Measurements from ENCODE around the gene CLDN1. TPM values are rescaled to one million over a fixed set of nuclear protein-coding genes. Genes with fewer than 3 reads are reported as not detected.
A peak's percentile ranks its signal among the peaks of the same experiment; 100 is the strongest.

Gene CLDN1
- total RNA-seq, 1 experiment from 2014 or later = 1.0 TPM

- no peak overlapping the region for H2BK120ac ChIP-seq (ENCODE audit: low read depth, low read length, poor library complexity, severe bottlenecking)
- no peaks in the 10 kb centered on the region for H3K23me2 ChIP-seq (ENCODE audit: insufficient read length, low read depth, low read length, poor library complexity, severe bottlenecking)
- H3K27ac Mint-ChIP-seq = peak overlapping the region in 2 of 3 experiments; percentile 50 to 54; a peak in 4 of 7 replicates
- no peaks in the 10 kb centered on the region for H3K9me3 ChIP-seq (ENCODE audit: control insufficient read depth, low read depth, low read length)
- H2BK15ac ChIP-seq (ENCODE audit: low read depth, low read length) = no peak overlapping the region
- H3K4ac ChIP-seq (ENCODE audit: low read depth, low read length) = no peak overlapping the region
- H3K79me2 ChIP-seq (ENCODE audit: insufficient read depth, low read length) = no peaks in the 10 kb centered on the region
- no peak overlapping the region for H3K27ac ChIP-seq (ENCODE audit: insufficient read length, low read depth, low read length)
- H3K4me1 Mint-ChIP-seq = peaks cover 29 to 32% of the 10 kb centered on the region in 2 experiments
- H3K79me1 ChIP-seq (ENCODE audit: insufficient read depth, low read depth, low read length, poor library complexity, severe bottlenecking) = no peaks in the 10 kb centered on the region
- no peak overlapping the region for H2BK20ac ChIP-seq (ENCODE audit: low read depth, low read length, poor library complexity, severe bottlenecking)
- H3K4me3 Mint-ChIP-seq = no peak overlapping the region; a peak in 1 of 5 replicates
- peaks cover 0 to 2% of the 10 kb centered on the region in 2 experiments; a peak in 2 of 5 replicates for H3K9me3 Mint-ChIP-seq
- no peak overlapping the region for H3K9ac ChIP-seq (ENCODE audit: extremely low read depth, insufficient read length, low read length)
- no CpG with 5 or more reads among the region's 9 CpGs for WGBS (ENCODE audit: extremely low coverage, insufficient read length, low lambda C conversion rate)
- no peak overlapping the region for H2BK12ac ChIP-seq (ENCODE audit: insufficient read length, low read depth, low read length)
- no peaks in the 10 kb centered on the region for H4K20me1 ChIP-seq (ENCODE audit: control insufficient read depth, insufficient read depth, insufficient read length)
- H3T11ph ChIP-seq (ENCODE audit: low read length) = no peak overlapping the region
- no peak overlapping the region for H4K5ac ChIP-seq (ENCODE audit: insufficient read length, low read depth, low read length)
- no peak overlapping the region for H3K18ac ChIP-seq (ENCODE audit: insufficient read length, low read depth, low read length)
- H3K4me2 ChIP-seq (ENCODE audit: insufficient read depth, insufficient read length, low read length) = no peak overlapping the region
- H3K27me3 Mint-ChIP-seq (ENCODE audit: low read depth) = peaks cover 2% of the 10 kb centered on the region; the same call in 1 of the 2 replicates
- no peak overlapping the region for H3K23ac ChIP-seq (ENCODE audit: insufficient read length, low read depth, low read length)
- no peaks in the 10 kb centered on the region; the same call in 1 of the 2 replicates for H3K4me1 ChIP-seq (ENCODE audit: insufficient read depth, low read length)
- H2BK5ac ChIP-seq (ENCODE audit: insufficient read length, low read length) = no peak overlapping the region
- H2AK5ac ChIP-seq (ENCODE audit: insufficient read length, low read length) = no peak overlapping the region
- H3K36me3 Mint-ChIP-seq (ENCODE audit: insufficient read depth in 1 of 3, low read depth in 3 of 3) = no peaks in the 10 kb centered on the region; a peak in 1 of 7 replicates
- no peak overlapping the region for H2AFZ ChIP-seq (ENCODE audit: low read length)
- H3K14ac ChIP-seq (ENCODE audit: insufficient read depth, low read length) = no peak overlapping the region
- DNase-seq = peak; percentile 51
- no peak overlapping the region for H4K91ac ChIP-seq (ENCODE audit: insufficient read length, low read depth, low read length)
- no peak for TF ChIP-seq CTCF (conservative IDR thresholded peaks at IDR 0.05)
- no peak overlapping the region for H3K56ac ChIP-seq (ENCODE audit: insufficient read length, low read depth, low read length)
- H3K27me3 ChIP-seq (ENCODE audit: insufficient read depth, low read length) = no peaks in the 10 kb centered on the region
- no peak overlapping the region for H4K8ac ChIP-seq (replicated peaks; ENCODE audit: insufficient read length, low read depth, low read length)
Measured at GRCh38 chr3:190362258-190362657, 40.0 kb upstream of the CLDN1 start.

Data from H9 (cell line).